ENCODE results near the gene WDR81.
A peak's percentile ranks its signal among the peaks of the same experiment; 100 is the strongest.

Gene WDR81

GRCh38 chr17:1712271-1712670 lies 12.2 kb upstream of the WDR81 start:
- no peak overlapping the region for H3K27ac ChIP-seq (ENCODE audit: extremely low read depth, low read depth, low read length)
- H3K4me3 ChIP-seq (ENCODE audit: low read depth, low read length) = no peak overlapping the region
- CTCF ChIA-PET = interaction anchor here (0.7 to 5.1 kb wide), 6 partner anchors 8 to 342 kb away, joined by 3 to 44 read pairs (median 9); partner anchors contain the start of genes HIC1, RILP and WDR81
- H3K36me3 ChIP-seq (ENCODE audit: control insufficient read depth in 2 of 2, insufficient read depth in 1 of 2, low read length in 2 of 2) = peaks cover 0 to 23% of the 10 kb centered on the region in 2 experiments; a peak in 1 of 3 replicates
- H3K4me1 ChIP-seq (ENCODE audit: control insufficient read depth, insufficient read depth, low read length) = peaks cover 15% of the 10 kb centered on the region
- H3K9me3 ChIP-seq (ENCODE audit: control insufficient read depth, insufficient read depth, low read depth, low read length) = no peaks in the 10 kb centered on the region
- TF ChIP-seq ZNF335 (tag by site-specific recombination; conservative IDR thresholded peaks at IDR 0.05) (no peak), ZFHX2 (tag by site-specific recombination; conservative IDR thresholded peaks at IDR 0.05) (0 out of 2 replicates have a peak, but pooled peaks have one; percentile 27)
- POLR2A ChIA-PET = interaction anchor here (1.1 to 2.3 kb wide), 2 partner anchors 72 to 426 kb away, joined by 3 to 11 read pairs; no protein-coding TSS in a partner anchor

- TF ChIP-seq SP2 (tag by site-specific recombination; IDR thresholded peaks at IDR 0.05) (peak; percentile 18; the same call in 1 of the 2 replicates), ZNF449 (tag by site-specific recombination; IDR thresholded peaks at IDR 0.05) (no peak)
- peak overlapping the region; percentile 80; the same call in 1 of the 2 replicates for H3K27ac ChIP-seq (ENCODE audit: extremely low read depth, low read depth, low read length)
- peaks cover 18% of the 10 kb centered on the region for H3K4me1 ChIP-seq (ENCODE audit: control insufficient read depth, insufficient read depth, low read length)
- no peaks in the 10 kb centered on the region for H3K9me3 ChIP-seq (ENCODE audit: control insufficient read depth, insufficient read depth, low read depth, low read length)
- peaks cover 0 to 23% of the 10 kb centered on the region in 2 experiments; a peak in 1 of 3 replicates for H3K36me3 ChIP-seq (ENCODE audit: control insufficient read depth in 2 of 2, insufficient read depth in 1 of 2, low read length in 2 of 2)
- H3K4me3 ChIP-seq (ENCODE audit: low read depth, low read length) = no peak overlapping the region
- ChIA-PET CTCF (interaction anchor here (0.6 to 5.1 kb wide), 23 partner anchors 9 to 532 kb away, joined by 3 to 44 read pairs (median 5); partner anchors contain the start of genes HIC1, PRPF8, RILP and WDR81), POLR2A (interaction anchor here (0.6 to 4.6 kb wide), 7 partner anchors 11 to 578 kb away, joined by 3 to 45 read pairs (median 5); partner anchors contain the start of genes PRPF8 and WDR81)
These were observed 11.2 kb upstream of the WDR81 start for GRCh38 chr17:1713160-1713877.

GRCh38 chr17:1713878-1714426 lies 10.6 kb upstream of the WDR81 start:
- H3K4me3 ChIP-seq (ENCODE audit: low read depth, low read length) = peak overlapping the region; percentile 86
- peaks cover 18% of the 10 kb centered on the region for H3K4me1 ChIP-seq (ENCODE audit: control insufficient read depth, insufficient read depth, low read length)
- POLR2A ChIA-PET = interaction anchor here (0.6 to 4.6 kb wide), 10 partner anchors 10 to 577 kb away, joined by 3 to 45 read pairs (median 4); partner anchors contain the start of genes PRPF8, RPA1, SMYD4 and WDR81
- TF ChIP-seq KLF1 (tag by site-specific recombination; IDR thresholded peaks at IDR 0.05) (peak; percentile 16; the same call in 1 of the 2 replicates), SCRT2 (tag by site-specific recombination; IDR thresholded peaks at IDR 0.05) (peak; percentile 86), SP7 (tag by site-specific recombination; IDR thresholded peaks at IDR 0.05) (0 out of 2 replicates have a peak, but pooled peaks have one; percentile 38), SP3 (tag by site-specific recombination; IDR thresholded peaks at IDR 0.05) (peak; percentile 59), CTCF (tag by site-specific recombination; IDR thresholded peaks at IDR 0.05) (peak; percentile 90), ZNF654 (tag by site-specific recombination; IDR thresholded peaks at IDR 0.05; ENCODE audit: low read depth) (peak; percentile 87), ZNF26 (tag by site-specific recombination; IDR thresholded peaks at IDR 0.05) (no peak), ZNF449 (tag by site-specific recombination; IDR thresholded peaks at IDR 0.05) (0 out of 2 replicates have a peak, but pooled peaks have one; percentile 74), ZNF658 (tag by site-specific recombination; IDR thresholded peaks at IDR 0.05) (no peak), ZNF221 (tag by site-specific recombination; IDR thresholded peaks at IDR 0.05; ENCODE audit: borderline replicate concordance) (no peak), ZNF426 (tag by site-specific recombination; IDR thresholded peaks at IDR 0.05) (no peak), IKZF3 (tag by site-specific recombination; IDR thresholded peaks at IDR 0.05) (peak; percentile 98), ZBTB17 (tag by site-specific recombination; IDR thresholded peaks at IDR 0.05) (peak; percentile 69), ZBTB48 (tag by site-specific recombination; IDR thresholded peaks at IDR 0.05) (peak; percentile 51; the same call in 1 of the 2 replicates), ZNF133 (tag by site-specific recombination; IDR thresholded peaks at IDR 0.05) (no peak), ZNF473 (tag by site-specific recombination; IDR thresholded peaks at IDR 0.05) (no peak), ZNF341 (tag by site-specific recombination; IDR thresholded peaks at IDR 0.05; ENCODE audit: low read depth) (peak; percentile 17; the same call in 1 of the 2 replicates), ZNF629 (tag by site-specific recombination; IDR thresholded peaks at IDR 0.05) (no peak), GLIS1 (tag by site-specific recombination; IDR thresholded peaks at IDR 0.05) (peak; percentile 12; the same call in 1 of the 2 replicates), ZNF2 (tag by site-specific recombination; IDR thresholded peaks at IDR 0.05) (no peak)

More at GRCh38 chr17:1713878-1714426, 10.6 kb upstream of the WDR81 start:
- CTCF ChIA-PET = interaction anchor here (0.6 to 5.1 kb wide), 26 partner anchors 9 to 531 kb away, joined by 3 to 44 read pairs (median 4); partner anchors contain the start of genes OVCA2, PRPF8, RILP and WDR81
- H3K27ac ChIP-seq (ENCODE audit: extremely low read depth, low read depth, low read length) = peak overlapping the region; percentile 80; the same call in 1 of the 2 replicates
- H3K9me3 ChIP-seq (ENCODE audit: control insufficient read depth, insufficient read depth, low read depth, low read length) = no peaks in the 10 kb centered on the region
- peaks cover 0 to 23% of the 10 kb centered on the region in 2 experiments; a peak in 1 of 3 replicates for H3K36me3 ChIP-seq (ENCODE audit: control insufficient read depth in 2 of 2, insufficient read depth in 1 of 2, low read length in 2 of 2)

Data from HEK293 (cell line).